ENCODE results near the gene TENM4.

DNA sequence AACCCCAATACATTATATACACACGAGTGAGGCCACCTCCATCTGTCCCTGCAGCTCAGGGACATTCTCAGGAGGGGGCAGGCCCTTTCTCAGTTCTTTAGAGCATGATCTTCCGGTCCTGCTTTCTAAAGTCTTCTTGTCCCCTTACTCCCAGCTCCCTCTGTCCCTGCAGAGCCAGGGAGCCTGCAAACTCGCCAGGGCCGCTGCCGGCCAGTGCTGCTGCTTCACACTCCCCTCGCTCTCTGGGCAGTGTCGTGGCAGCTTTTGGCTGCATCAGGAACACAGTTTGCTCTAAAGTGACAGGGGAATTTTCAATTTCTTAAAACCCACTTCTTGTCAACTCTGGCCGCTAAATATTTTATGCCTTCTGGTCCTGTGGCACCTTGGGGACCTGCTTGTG is 736.0 kb downstream of the TENM4 start:
- TF ChIP-seq, protein P1, sequence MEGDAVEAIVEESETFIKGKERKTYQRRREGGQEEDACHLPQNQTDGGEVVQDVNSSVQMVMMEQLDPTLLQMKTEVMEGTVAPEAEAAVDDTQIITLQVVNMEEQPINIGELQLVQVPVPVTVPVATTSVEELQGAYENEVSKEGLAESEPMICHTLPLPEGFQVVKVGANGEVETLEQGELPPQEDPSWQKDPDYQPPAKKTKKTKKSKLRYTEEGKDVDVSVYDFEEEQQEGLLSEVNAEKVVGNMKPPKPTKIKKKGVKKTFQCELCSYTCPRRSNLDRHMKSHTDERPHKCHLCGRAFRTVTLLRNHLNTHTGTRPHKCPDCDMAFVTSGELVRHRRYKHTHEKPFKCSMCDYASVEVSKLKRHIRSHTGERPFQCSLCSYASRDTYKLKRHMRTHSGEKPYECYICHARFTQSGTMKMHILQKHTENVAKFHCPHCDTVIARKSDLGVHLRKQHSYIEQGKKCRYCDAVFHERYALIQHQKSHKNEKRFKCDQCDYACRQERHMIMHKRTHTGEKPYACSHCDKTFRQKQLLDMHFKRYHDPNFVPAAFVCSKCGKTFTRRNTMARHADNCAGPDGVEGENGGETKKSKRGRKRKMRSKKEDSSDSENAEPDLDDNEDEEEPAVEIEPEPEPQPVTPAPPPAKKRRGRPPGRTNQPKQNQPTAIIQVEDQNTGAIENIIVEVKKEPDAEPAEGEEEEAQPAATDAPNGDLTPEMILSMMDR (IDR thresholded peaks at IDR 0.05) = no peak
- no peak for TF ChIP-seq POLR2A (IDR thresholded peaks at IDR 0.05)
